Spleen (tissue), 11 donors: ENCODE results near the gene PTPN4. TPM values are rescaled to one million over a fixed set of nuclear protein-coding genes. Genes with fewer than 3 reads are reported as not detected.

Source experiments
- DNase-seq: peaks from one replicate; pipeline ENCODE4 v3.0.0-alpha.2; 2020
- H3K27ac ChIP-seq, 8 donors: fragments of 200-600 bp; sonication (generic) in 7 of 8; 1 replicate in 4 of 8; 2 replicates in 4 of 8; pipeline versions ENCODE4 v1.5.0 to v1.8.0; 2016 to 2021; ENCODE audit warnings: inconsistent platforms in 4 of 8, mild to moderate bottlenecking in 4 of 8, moderate library complexity in 1 of 8
- H3K27me3 ChIP-seq, 7 donors: fragments of 200-600 bp; sonication (generic) in 6 of 7; replicated peaks in 1 of 7; 1 replicate in 4 of 7; 2 replicates in 3 of 7; pipeline versions ENCODE4 v1.5.0 to v1.8.0; 2016 to 2021; ENCODE audit warnings: inconsistent platforms in 3 of 7, mild to moderate bottlenecking in 1 of 7
- H3K36me3 ChIP-seq, 6 donors: fragments of 200-600 bp; sonication (generic) in 5 of 6; 1 replicate in 4 of 6; 2 replicates in 2 of 6; pipeline versions ENCODE4 v1.5.0 to v1.8.0; 2016 to 2021; ENCODE audit warnings: inconsistent platforms in 2 of 6
- H3K4me1 ChIP-seq, 6 donors: fragments of 200-600 bp; sonication (generic) in 5 of 6; 1 replicate in 3 of 6; 2 replicates in 3 of 6; pipeline versions ENCODE4 v1.5.0 to v1.8.0; 2016 to 2021; ENCODE audit warnings: inconsistent platforms in 3 of 6
- H3K4me3 ChIP-seq, 8 donors: fragments of 200-600 bp; sonication (generic) in 7 of 8; 1 replicate in 4 of 8; 2 replicates in 4 of 8; pipeline versions ENCODE4 v1.5.0 to v1.8.0; 2016 to 2021; ENCODE audit warnings: inconsistent platforms in 4 of 8, mild to moderate bottlenecking in 4 of 8, moderate library complexity in 2 of 8
- H3K9me3 ChIP-seq, 8 donors: fragments of 200-600 bp; sonication (generic) in 7 of 8; 1 replicate in 4 of 8; 2 replicates in 4 of 8; pipeline versions ENCODE4 v1.5.0 to v1.8.0; 2016 to 2021; ENCODE audit warnings: inconsistent platforms in 4 of 8
- POLR2A ChIP-seq, 3 donors: fragments of 450-650 bp; IDR thresholded peaks; one replicate each; pipeline ENCODE4 v1.5.1; 2017; ENCODE audit warnings: antibody characterized with exemption in 3 of 3, mild to moderate bottlenecking in 1 of 3
- POLR2AphosphoS5 ChIP-seq, 3 donors: sonication (generic); formaldehyde crosslinking; IDR thresholded peaks; one replicate each; pipeline ENCODE4 v1.5.1; 2017; ENCODE audit warnings: antibody characterized with exemption in 3 of 3
- WGBS, 5 donors: extraction: QIAGEN DNeasy Blood & Tissue Kit in 3 of 5; methylation state at CpG; one replicate each; pipeline versions ENCODE4 v1.1.5 to v1.1.7; 2013 to 2018; 5-methylcytosine and 5-hydroxymethylcytosine counted together
- intact Hi-C: fragments of 100-400 bp; cut with DNase I; formaldehyde crosslinking; loops from one replicate; pipeline ENCODE4 v1.15.0; 2023; ENCODE audit warnings: low total_unique reads
- polyA plus RNA-seq, 3 donors: library from polyadenylated mRNA; stranded (reverse); fragments of 200-250 nt; gene quantifications; one replicate each; pipeline ENCODE4 v1.2.1, GENCODE V29; 2013
- total RNA-seq, 7 donors: library from RNA; depleted of rRNA in 3 of 7; stranded (reverse); fragments of >200 nt in 3 of 7; fragmentation: NEBNext Ultra II Directional in 4 of 7; extraction: Animal tissue kit (Norgen Biotek cat#: 25700) in 4 of 7; gene quantifications; one replicate each; pipeline versions ENCODE4 v1.1.0 to v1.2.1, GENCODE V29; 2016 to 2021
- TF ChIP-seq, protein P1 (sequence below), 11 experiments: fragments of 200-600 bp in 7 of 11; fragments of 450-650 bp in 4 of 11; sonication (generic) in 4 of 11; IDR thresholded peaks in 8 of 11; conservative IDR thresholded peaks in 3 of 11; 1 replicate in 7 of 11; 2 replicates in 4 of 11; pipeline versions ENCODE4 v1.4.0 to v1.8.0; 2016 to 2021; ENCODE audit warnings: antibody characterized with exemption in 11 of 11, inconsistent platforms in 4 of 11, mild to moderate bottlenecking in 1 of 11
- donor health status: healthy with polysubstance abuse.
- donor health status: DM: no; HTN: no; CAD: no; lungs with moderate emphysema.
- donor health status: DM: no; HTN: no; CAD: no.
- donor health status: Bipolar disorder and iron deficiency.
- donor health status: healthy.
- donor health status: DM: no; HTN: no; CAD: no.
- donor health status: DM: yes; HTN: yes; CAD: no.

Gene PTPN4
- total and polyA plus RNA-seq, 10 donors, result 2.4 to 50.9 (median 37.1) TPM

DNA sequence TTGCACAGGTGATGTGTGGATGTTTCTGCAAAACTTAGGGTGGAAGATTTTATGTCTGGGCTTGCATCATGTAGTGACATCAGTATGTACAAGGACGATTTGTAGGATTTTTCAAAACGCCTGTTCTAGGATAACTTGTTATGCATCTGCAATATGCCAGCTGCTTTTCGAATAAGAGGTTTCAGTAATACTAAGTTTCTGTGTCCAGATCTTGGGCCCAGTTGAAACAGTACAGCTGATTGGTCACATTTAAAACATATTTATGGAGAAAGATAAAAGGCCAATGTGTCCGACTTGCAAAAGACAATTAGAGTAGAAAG, 1.2 kb downstream of the PTPN4 start:
- no peaks in the 10 kb centered on the region for H3K9me3 ChIP-seq
- WGBS, 5 donors, result 8 to 16% (median 14%) methylated on average over 4 of the region's 4 CpGs
- intact Hi-C loops, result no loop called here
- H3K27me3 ChIP-seq, result no peaks in the 10 kb centered on the region
- TF ChIP-seq POLR2A (IDR thresholded peaks at IDR 0.05), result no peak
- no peak for DNase-seq
- H3K4me3 ChIP-seq, result peak overlapping the region; percentile 77 to 91 (median 80)
- peaks cover 6 to 60% (median 34%) of the 10 kb centered on the region in 6 donors for H3K4me1 ChIP-seq
- H3K36me3 ChIP-seq, result no peaks in the 10 kb centered on the region
- no peak overlapping the region for H3K27ac ChIP-seq

DNA sequence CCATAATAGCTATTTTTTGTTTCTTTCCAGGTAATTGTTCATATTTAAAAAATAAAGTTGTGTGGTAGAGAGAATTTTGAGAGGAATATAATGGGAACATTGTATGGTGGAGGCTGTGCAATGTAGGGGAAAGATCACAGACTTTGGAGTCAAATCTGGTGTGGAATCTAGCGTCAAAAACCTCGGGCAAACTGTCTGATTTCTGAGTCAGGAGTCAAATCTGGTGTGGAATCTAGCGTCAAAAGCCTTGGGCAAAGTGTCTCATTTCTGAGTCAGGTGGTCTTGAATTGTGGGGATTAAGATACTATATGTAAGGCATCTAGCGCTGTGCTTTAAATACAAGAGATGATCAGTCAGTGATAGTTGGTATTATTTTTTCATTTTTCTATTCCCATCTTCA, 5.1 kb downstream of the PTPN4 start:
- WGBS, 5 donors, result 92 to 98% (median 96%) methylated on average over 4 of the region's 4 CpGs
- Histone ChIP-seq H3K36me3 (no peaks in the 10 kb centered on the region), H3K27me3 (no peaks in the 10 kb centered on the region), H3K9me3 (no peaks in the 10 kb centered on the region), H3K4me3 (no peak overlapping the region), H3K4me1 (peaks cover 6 to 53% (median 31%) of the 10 kb centered on the region in 6 donors), H3K27ac (no peak overlapping the region)
- DNase-seq, result no peak
- TF ChIP-seq, protein P1, sequence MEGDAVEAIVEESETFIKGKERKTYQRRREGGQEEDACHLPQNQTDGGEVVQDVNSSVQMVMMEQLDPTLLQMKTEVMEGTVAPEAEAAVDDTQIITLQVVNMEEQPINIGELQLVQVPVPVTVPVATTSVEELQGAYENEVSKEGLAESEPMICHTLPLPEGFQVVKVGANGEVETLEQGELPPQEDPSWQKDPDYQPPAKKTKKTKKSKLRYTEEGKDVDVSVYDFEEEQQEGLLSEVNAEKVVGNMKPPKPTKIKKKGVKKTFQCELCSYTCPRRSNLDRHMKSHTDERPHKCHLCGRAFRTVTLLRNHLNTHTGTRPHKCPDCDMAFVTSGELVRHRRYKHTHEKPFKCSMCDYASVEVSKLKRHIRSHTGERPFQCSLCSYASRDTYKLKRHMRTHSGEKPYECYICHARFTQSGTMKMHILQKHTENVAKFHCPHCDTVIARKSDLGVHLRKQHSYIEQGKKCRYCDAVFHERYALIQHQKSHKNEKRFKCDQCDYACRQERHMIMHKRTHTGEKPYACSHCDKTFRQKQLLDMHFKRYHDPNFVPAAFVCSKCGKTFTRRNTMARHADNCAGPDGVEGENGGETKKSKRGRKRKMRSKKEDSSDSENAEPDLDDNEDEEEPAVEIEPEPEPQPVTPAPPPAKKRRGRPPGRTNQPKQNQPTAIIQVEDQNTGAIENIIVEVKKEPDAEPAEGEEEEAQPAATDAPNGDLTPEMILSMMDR (IDR thresholded peaks at IDR 0.05 in 8 of 11, conservative IDR thresholded peaks at IDR 0.05 in 3 of 11), result no peak
- TF ChIP-seq POLR2AphosphoS5 (IDR thresholded peaks at IDR 0.05), result no peak
- TF ChIP-seq POLR2A (IDR thresholded peaks at IDR 0.05), result no peak
- intact Hi-C loops, result no loop called here

DNA sequence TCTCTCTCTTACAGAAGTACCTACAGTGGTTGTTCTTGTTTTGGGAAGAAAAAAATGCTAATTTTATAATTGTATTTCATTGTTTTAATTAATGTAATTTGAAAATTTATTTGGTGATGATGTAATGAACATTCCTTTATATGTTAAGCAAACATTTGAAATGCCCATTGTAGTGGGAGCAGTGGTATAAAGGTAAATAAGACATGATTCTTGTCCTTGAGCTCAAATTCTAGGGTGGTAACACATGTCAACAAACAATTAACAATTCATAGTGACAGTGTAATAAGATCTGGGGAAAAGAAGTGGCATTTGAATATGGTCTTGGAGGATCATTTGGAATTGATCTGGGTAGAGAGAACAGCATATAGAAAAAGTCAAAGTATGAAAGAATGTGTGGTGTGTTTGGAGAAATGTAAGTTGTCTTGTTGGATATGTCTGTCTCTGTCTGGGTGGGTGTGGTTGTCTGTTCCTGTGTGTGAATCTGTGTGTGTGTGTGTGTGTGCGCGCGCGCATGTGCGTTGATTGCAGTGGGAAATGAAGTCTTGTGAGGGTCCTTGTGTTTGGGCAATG, 5.8 kb downstream of the PTPN4 start:
- H3K36me3 ChIP-seq, result no peaks in the 10 kb centered on the region
- no peaks in the 10 kb centered on the region for H3K9me3 ChIP-seq
- 72 to 96% (median 88%) methylated on average over 5 of the region's 5 CpGs for WGBS, 5 donors
- H3K27me3 ChIP-seq, result no peaks in the 10 kb centered on the region
- intact Hi-C loops, result no loop called here
- no peak for DNase-seq
- peaks cover 6 to 49% (median 32%) of the 10 kb centered on the region in 6 donors for H3K4me1 ChIP-seq
- H3K27ac ChIP-seq, result no peak overlapping the region
- TF ChIP-seq POLR2A (IDR thresholded peaks at IDR 0.05) (no peak), POLR2AphosphoS5 (IDR thresholded peaks at IDR 0.05) (no peak)
- TF ChIP-seq, protein P1 (IDR thresholded peaks at IDR 0.05 in 8 of 11, conservative IDR thresholded peaks at IDR 0.05 in 3 of 11), result no peak
- no peak overlapping the region for H3K4me3 ChIP-seq

DNA sequence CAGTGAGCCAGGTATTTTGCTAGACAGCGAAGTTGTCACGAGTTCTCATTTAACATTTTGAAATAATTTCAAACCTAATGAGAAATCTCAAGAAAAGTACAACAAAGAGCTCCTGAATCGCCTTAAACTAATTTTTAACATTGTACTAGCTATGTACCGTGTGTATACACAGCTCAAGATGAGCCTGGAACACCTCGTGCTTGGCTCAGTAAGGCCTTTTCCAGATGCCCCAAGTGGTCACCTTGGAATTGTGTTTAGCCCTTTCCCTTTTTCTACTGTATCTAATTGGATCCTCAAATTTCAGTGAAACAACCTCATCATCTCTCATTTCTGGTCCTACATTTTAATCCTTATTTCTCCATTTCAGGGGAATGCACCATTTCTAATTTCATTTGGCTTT, 7.2 kb downstream of the PTPN4 start:
- Histone ChIP-seq H3K36me3 (no peaks in the 10 kb centered on the region), H3K9me3 (no peaks in the 10 kb centered on the region), H3K4me3 (no peak overlapping the region), H3K27ac (no peak overlapping the region), H3K27me3 (no peaks in the 10 kb centered on the region), H3K4me1 (peaks cover 3 to 45% (median 19%) of the 10 kb centered on the region in 6 donors)
- TF ChIP-seq, protein P1 (IDR thresholded peaks at IDR 0.05 in 8 of 11, conservative IDR thresholded peaks at IDR 0.05 in 3 of 11), result no peak
- no peak for TF ChIP-seq POLR2A (IDR thresholded peaks at IDR 0.05)
- TF ChIP-seq POLR2AphosphoS5 (IDR thresholded peaks at IDR 0.05), result no peak
- intact Hi-C loops, result no loop called here
- DNase-seq, result no peak
- 92 to 94% (median 94%) methylated on average over 5 of the region's 5 CpGs for WGBS, 5 donors

DNA sequence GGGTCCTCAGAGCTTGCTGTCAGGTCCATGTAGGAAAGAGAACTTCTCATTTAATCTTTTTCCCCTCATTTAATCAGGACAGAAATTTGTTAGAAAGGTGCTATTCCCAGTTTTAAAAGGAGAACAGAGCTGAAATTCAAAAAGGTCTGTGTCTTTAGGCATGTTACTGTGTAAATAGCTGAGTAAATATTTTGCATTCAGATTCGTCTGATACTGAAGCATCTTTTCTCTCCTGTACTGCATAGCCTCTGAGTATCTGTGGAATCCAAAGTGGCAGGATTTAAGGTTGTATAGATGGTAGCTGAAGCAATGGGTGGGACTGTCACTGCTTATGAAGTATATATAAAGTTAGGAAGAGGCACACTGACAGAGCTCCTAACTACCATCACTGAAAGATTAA, 9.0 kb downstream of the PTPN4 start:
- 81 to 100% (median 88%) methylated on average over 1 of the region's 1 CpG for WGBS, 5 donors
- Histone ChIP-seq H3K4me1 (peaks cover 0 to 39% (median 2%) of the 10 kb centered on the region in 6 donors), H3K9me3 (no peaks in the 10 kb centered on the region), H3K27ac (no peak overlapping the region), H3K4me3 (no peak overlapping the region), H3K27me3 (no peaks in the 10 kb centered on the region), H3K36me3 (no peaks in the 10 kb centered on the region)
- no peak for DNase-seq
- intact Hi-C loops, result no loop called here
- TF ChIP-seq POLR2AphosphoS5 (IDR thresholded peaks at IDR 0.05) (no peak), POLR2A (IDR thresholded peaks at IDR 0.05) (no peak)
- TF ChIP-seq, protein P1 (IDR thresholded peaks at IDR 0.05 in 8 of 11, conservative IDR thresholded peaks at IDR 0.05 in 3 of 11), result no peak
